NCI-H345 (cell line): Measurements from ENCODE around the gene SLC23A2.
"Not testable (repeated sequence)": the region's sequence is repeated elsewhere in the genome, so short reads cannot be mapped to it uniquely, and the experiment has no call there.

Experiments
- DNase-seq: peaks from one replicate; lab custom pipeline; 2025; lab: John Stamatoyannopoulos, UW

The SLC23A2 gene

DNA sequence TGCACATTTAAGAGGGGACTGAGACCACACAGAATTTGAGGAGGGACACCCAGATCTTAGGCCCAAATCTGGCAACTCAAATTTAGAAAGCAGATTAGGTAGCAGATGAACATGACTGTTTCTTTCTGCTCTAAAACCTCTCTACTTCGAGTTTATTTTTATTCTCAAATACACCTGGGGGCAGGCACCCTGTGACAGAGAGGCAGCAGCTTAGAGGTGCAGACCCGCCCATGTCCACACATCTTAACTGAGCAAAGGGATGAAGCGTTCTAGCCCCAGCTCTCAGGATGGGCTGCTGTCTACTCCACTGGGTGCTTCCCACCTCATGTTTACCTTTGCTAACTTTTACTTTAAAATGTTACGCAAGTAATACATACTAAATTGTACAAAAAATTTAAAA, 125.0 kb downstream of the SLC23A2 start:
- DNase-seq: peak; percentile 14

DNA sequence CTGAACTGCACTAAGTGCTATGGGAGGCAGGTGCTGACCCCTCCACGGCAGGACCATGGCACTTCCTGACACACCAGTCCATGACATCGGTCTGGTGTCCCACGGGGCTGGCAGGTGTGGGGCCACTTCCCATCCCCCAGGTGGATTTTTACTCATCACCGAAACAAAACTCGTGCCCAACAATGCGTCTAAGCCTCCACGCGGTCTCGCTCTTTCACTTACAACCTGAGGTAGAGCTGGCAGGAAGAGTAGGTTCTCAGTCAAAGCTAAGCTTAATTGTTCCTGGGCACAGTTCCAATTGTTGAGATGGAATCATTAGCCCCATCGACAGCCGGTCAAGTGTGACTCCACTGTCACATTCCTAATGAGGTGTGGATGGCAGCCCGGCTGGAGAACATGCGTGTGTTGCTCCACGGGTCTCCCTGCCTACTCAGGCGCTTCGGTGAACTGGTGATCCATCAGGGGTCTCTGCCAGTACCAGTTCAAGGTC, 125.7 kb downstream of the SLC23A2 start:
- DNase-seq: peak; percentile 99

DNA sequence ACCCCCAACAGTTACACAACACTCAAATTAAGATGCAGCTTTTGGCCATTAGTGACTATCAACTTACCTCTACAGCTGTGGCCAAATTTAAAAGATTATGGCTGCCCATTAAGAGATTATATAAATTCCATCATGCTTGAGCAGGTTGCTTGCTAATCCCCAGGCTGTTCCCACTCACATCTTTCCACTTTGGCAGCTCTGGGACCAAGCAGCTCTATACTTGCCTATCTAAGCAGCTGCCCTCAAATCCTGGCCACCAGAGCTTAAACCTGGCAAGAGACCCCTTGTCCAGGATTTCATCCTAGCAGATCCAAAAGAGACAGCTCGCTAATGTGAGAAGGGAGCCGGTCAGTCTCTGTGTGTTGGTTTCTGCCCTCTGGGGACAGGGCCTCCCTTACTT, 127.9 kb downstream of the SLC23A2 start:
- DNase-seq: no peak

DNA sequence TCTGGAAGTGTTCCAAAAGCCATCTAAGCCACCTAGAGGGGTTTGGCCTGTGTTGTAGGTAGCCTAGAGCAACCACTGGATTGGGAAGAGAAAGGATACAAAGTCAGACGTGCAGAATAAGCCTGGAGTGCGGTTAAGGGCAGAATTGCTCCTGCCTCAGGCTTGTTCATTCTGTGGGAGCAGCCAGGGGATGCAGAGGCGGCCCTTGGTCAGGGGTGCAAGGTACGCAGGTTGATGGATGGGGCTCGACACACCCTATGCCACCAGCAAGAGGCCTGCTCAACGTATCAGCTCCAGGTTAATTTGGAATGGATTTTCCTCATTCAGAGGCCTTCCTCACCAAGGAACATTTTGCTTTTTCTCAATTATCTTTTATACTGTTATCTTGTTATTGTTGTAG, 129.8 kb downstream of the SLC23A2 start:
- DNase-seq: peak; percentile 26

DNA sequence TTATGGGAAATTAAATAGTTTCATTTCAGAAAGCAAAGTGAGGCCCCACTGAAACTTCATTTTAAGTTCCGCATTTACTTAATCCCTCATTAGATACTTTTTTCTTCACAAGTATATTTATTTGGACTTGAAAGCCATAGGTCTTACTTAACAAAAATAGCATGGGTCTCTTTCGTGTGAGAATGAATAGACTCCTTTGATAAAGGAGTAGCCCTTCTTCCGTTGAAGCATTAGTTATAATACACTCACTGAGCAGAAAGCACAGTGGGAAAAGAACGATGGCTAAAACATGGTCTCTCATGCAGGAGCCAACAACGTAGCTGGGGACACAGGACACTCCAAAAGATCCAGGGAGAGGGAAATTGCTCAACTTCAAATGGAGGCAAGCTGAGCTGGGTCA, 130.4 kb downstream of the SLC23A2 start:
- no peak for DNase-seq

DNA sequence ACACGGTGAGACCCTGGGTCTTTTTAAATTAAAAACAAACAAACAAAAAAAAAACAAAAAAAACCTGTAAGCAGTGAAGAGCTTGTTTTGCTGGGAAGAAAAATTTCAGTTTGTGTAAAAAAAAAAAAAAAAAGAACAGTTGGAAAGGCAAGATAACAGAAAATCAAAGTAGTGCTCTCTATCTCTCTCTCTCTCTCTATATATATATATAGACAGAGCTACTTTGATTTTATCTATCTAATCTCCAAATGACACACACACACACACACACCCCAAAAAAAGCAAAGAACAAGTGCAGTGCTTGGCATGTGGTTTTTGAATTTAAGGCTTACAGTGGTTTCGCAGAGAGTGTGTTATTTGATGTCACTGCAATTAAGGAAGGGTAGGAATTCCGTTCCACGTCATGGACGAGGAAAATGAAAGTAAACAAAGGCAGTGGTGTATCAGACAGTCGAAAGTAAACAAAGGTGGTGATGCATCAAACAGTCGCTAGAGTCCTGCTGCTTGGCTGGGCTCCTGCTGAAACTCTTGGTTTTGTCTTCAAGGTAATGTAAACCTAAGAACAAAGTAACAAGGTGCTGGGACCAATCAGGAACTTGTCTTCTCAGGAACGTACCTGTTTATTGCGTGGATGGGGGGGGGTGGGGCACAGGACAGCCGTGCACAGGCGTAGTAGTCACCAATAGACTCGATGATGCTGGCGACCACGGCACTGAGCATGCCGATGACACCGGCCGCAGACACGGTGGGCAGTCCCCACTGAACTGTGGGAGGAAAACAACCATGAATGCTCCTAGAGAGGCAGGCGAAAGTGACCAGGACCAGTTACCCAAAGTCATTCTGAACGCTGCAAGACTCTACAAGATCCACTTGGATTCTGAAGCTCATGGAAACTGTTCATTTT, 131.8 kb downstream of the SLC23A2 start:
- peak; percentile 75 for DNase-seq

DNA sequence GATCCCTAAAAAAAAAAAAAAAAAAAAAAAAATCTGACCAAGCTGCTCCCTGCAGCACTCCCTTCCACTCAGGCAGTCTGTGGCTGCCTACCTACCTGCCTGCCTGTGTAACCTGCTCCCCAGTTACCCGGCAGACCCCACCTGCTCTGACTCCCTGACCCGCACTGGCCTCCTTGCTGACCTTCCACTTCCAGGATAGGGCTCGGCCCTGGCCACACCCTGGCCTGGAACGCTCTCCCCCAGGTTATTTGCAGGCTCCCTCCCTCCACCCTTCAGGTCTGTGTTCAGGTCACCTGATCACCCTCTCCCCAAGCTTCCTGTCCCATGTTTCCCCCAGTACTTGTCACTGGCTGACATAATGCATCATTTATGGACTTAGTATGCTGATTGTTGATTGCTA, 134.3 kb downstream of the SLC23A2 start:
- no peak for DNase-seq

DNA sequence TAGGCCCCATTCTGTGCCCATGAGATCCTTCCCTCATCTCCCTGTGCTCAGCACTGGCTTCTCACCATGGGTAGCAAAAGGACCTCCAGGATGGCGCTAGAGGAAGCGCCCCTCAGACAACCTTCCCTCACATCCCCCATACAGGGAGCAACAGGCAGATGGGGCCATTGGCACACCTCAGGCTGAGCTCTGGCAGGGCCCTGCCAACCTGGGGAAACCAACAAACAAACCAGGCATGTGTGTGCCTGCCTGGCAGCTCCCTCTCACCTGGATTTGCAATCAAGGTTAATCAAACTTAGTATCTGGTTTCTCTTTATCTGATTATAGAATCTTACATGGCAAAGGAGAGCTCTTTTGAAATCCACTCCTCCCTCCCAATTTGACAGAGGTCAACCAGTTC, 134.9 kb downstream of the SLC23A2 start:
- DNase-seq: no peak

DNA sequence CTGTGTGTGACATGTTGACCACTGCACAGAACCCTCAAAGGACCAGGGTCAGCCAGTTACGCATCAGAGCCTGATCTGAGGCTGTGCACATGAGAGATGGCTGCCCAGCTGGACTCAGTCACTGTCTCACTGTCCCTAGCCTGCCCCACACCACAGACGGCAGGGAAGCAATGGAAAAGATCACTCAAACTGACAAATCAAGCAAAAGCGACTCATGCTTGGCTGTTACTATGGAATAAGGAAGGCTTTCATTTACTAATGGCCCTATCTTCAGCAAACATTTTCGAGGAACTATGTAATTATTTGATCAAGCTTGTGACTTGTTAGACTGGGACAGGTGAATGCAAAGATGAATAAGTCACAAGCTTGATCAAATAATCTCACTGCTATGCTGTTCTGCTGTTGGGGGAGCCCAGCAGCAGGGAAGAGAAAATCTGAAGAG, 137.0 kb downstream of the SLC23A2 start:
- no peak for DNase-seq

DNA sequence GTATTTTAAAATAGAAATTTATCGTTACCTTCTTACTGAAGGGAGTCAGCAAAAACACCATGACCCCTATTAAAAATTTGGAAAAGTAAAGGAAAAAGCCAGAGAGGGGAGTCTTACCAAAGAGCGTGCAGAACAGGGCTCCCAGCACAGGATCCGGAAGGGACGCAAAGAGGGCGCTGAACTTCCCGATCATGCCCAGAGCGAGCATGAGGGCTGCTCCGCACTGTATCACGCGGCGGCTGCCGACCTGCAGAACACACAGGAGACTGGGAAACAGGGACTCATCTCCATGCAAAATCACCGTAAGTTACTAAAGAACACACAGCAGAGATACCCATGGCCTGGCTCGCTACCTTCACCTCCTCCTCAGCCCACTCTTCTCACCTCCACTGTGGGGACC, 138.6 kb downstream of the SLC23A2 start:
- DNase-seq: no peak

DNA sequence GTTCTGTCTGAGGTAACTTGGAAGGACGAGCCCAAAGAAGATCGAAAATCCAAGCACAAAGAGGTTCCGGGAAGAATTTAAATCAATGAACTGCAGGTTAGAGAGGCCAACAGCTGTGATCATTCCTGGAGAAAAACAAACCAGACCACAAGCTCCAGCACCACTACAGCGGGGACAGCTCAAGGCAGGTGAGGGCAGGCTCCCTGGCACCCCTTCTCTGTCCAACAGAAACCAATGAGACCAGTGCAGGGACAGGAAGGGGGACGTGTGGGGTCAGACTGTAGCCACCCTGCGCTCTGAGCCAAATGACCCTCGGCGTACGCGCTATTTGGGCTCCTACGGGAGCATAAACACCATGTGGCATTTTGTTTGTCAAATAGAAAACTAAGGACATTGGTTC, 139.3 kb downstream of the SLC23A2 start:
- no peak for DNase-seq

DNA sequence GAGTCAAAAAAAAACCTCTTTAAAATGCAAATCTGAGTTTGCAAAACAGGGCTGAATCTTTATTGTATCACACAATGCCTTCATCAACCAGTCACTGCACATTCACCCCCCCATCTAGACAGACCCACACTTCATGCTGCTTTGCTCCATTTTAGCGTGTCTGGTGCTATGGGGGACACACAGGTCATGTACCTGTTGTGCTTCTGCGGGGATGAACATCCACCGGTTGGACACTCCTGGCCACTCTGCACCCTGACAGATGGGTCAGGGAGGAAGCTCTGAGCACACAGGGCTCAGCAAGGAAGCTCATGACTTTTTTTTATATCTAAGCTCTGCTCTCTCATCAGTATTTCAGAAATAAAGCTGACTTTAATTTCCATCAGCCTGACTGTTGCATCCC, 143.3 kb downstream of the SLC23A2 start:
- DNase-seq: no peak

DNA sequence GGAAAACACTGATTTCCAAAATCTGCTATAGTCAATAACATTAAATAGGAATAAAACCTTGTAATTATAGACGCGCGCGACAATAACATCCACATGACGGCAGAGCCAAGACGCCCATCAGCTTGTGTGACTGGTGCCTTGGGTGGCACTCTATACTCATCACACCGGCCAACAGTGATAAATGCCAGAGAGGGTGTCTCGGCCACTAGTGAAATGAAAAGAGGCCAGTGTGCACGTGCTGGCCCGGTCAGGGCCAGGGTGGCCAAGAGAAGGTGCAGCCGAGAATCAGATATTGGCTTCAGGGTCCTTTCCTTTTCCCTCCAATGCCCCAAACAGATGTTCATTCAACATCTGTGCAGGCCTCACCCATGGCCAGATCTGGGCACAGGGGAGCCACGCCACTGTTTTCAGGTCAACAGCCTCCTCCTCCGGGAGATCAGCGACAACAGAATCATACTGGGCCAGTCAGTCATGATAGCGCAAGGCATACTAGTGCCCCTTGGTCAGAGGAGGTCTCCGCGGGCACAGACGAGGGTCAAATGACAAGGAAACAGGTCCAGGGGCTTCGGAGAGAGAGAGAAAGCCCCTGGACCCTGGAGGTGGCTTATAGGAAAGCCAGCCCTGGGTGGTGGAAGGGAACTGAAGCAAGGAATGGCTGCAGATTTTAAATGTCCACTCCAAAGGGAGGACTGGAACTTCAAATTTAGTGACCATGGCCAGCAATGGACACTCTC, 145.1 kb downstream of the SLC23A2 start:
- DNase-seq: no peak

DNA sequence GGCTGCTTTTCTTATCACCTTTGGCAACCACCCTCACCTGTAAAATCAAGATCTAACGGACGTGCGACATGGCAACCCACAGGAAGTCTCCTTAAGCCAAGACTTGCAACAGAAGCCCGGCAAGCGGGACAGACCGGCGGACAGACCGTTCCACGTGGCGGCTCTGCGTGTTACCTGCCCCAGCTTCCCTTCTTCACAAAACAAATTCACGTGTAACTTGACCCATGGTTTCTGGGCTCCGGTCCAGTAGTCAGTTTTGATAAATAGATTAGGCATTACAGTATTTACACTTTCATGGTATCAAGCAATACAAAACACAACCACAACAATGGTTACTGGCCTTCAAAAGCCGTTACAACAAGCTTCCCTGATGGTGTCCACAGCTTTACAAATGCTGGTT, 145.8 kb downstream of the SLC23A2 start:
- no peak for DNase-seq

DNA sequence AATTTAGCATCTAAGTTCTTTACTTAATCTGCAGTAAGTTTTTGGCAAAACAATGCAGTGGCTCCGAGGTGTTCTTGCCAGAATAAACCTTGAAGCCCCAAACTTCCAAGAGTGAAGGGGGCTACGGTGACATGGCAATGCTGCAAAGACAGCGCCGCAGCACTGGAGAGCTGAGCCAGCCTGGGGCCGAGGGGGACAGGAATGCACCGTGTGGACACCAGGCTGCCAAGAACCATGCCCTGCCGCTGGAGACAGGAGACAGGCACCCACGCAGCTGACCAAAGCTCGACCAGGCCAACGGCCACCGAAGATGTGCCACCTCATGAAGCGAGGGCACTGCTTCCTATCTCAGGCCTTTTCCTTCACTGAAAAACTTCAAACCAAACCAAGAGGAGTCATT, 146.2 kb downstream of the SLC23A2 start:
- DNase-seq: no peak

DNA sequence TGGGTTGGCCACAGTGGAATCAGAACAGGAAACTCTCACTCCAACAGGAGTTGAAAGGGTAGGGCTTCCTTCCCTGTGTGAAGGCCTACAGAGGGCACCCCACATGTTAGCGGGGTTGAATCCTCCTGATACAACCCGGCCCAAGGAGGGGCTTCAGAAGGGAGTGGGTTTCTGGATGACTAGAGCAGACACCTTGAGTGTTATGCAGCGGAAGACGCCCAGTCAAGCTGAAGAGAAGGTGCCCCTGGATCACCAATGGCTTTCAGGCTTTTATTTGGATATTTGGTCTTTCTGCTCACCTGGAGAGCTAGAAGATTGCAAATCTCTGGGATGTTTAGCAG, 146.8 kb downstream of the SLC23A2 start:
- DNase-seq: no peak

DNA sequence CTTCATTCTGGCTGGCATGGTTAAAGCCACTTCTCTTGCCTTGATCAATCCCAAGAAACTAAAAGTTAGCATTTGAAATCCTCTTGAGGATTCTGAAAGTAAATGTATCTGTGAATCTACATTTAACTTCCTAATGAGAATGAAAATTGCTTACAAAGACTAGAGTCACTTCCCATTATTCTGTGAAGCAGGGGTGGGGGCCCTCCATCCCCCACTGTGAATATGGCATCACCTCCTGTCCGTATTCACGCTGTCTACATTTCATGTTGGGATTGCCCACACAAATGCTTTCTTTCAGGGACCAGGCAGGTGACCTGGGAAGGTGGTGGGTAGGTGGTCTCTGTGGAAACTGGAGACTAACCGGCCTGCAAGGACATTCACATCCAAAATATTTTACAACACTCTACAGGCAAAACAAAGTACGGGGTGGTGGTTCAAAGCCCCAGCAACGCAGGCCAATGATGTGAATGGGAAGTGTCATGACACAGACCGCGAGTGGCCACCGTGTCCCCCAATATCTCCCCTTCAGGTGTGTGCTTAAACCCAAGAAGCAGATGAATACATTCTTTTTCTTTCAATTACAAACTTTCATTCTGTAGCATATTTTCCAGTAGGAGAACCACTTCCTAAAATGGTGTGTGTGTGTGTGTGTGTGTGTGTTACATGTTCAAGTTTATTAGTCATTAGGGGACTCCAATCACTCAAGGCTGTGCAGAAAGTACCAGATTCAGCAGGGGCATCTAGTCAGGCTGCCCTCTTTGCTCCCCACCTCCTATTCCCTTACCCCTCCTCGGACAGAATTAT, 147.4 kb downstream of the SLC23A2 start:
- DNase-seq: no peak

DNA sequence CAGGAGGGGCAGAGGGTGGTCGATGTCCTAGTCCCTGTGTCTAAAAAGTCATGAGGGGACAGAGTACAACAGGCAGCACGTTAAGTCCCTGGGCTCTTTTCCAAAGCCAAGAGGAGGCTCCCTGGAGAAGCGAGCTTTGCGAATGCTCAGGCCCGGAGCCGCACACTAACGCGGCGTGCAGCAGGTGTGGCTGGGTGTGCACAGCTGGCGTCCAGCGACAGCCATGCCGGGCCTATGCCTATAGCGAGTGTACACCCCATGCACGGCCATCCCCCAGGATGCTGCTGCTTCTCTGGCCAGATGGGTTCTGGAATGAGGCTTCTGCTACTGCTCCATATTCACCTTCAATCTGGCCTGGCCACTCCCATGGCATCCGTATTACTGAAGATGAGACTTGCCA, 148.3 kb downstream of the SLC23A2 start:
- no peak for DNase-seq

DNA sequence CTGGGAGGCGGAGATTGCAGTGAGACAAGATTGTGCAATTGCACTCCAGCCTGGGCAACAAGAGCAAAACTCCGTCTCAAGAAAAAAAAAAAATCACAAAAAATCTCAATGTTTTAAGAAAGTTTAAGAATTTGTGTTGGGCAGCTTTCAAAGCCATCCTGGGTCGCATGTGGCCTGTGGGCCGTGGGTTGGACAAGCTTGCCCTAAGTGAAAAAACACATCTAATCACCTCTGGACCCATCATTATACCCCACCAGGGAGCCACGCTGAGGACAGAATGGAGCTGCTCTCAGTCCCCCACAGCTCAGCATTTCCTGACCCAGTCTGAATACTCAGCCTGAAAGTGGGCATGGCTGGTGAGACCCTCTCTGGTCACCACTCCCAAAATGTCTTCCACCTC, 150.3 kb downstream of the SLC23A2 start:
- DNase-seq: no peak

DNA sequence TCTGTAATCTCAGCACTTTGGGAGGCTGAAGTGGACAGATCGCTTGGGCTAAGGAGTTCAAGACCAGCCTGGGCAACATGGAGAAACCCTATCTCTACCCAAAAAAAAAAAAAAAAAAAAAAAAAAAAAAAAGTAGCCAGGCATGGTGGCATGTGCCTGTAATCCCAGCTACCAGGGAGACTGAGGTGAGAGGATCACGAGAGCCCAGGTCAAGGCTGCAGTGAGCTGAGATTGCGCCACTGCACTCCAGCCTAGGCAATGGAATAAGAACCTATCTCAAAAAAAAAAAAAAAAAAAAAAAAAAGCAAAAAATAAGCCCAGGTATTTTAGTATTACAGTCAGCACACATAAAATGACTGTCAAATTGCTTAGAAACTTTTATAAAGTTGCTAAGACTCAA, 152.5 kb downstream of the SLC23A2 start:
- DNase-seq: not testable (repeated sequence)

DNA sequence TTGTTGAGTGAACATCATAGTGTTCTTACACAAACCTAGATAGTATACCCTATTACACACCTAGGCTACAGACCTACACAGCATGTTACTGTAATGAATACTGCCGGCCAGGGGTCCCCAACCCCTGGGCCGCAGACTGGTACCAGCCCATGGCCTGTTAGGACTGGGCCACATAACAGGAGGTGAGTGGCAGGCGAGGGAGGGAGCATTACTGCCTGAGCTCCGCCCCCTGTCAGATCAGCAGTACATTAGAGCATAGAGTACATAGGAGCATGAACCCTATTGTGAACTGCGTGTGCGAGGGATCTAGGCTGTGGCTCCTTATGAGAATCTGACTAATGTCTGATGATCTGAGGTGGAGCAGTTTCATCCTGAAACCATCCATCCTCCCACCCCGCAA, 153.3 kb downstream of the SLC23A2 start:
- DNase-seq: no peak

DNA sequence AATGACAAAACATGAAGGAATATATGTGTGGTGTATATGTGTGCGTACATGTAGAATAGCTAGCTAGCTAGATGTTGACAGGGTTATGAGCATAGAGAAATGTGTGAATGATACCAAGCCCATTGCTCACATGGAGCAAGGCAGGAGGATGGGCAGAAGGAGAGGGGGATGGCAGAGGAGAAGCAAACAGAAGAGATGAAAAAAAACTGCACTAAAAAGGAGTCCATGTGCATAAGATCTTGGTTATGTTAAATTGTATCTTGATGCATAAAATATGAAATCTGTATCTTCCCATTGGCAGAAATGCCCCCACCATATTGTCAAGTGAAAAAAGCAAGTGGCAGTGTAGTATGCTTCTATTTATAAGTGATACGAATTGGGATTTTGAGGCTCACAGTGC, 154.5 kb downstream of the SLC23A2 start:
- no peak for DNase-seq
